ENCODE data around the gene DDAH1. TPM values are rescaled to one million over a fixed set of nuclear protein-coding genes. Genes with fewer than 3 reads are reported as not detected.

Gene DDAH1
- total RNA-seq, 1 donor from 2014 or later, result 10.8 TPM

GRCh38 chr1:85339656-85340399, 125.1 kb downstream of the DDAH1 start:
- no peaks in the 10 kb centered on the region for H3K36me3 Mint-ChIP-seq (ENCODE audit: low read depth, unreplicated experiment)
- H3K9me3 Mint-ChIP-seq (ENCODE audit: unreplicated experiment), result no peaks in the 10 kb centered on the region
- H3K27ac Mint-ChIP-seq (ENCODE audit: unreplicated experiment), result no peak overlapping the region
- no peak overlapping the region for H3K4me3 Mint-ChIP-seq (ENCODE audit: unreplicated experiment)
- TF ChIP-seq CTCF (IDR thresholded peaks at IDR 0.05; ENCODE audit: unreplicated experiment), result no peak
- H3K4me1 Mint-ChIP-seq (ENCODE audit: unreplicated experiment), result peaks cover 12% of the 10 kb centered on the region
- no peak for DNase-seq (ENCODE audit: low spot score)
- peaks cover 1% of the 10 kb centered on the region for H3K27me3 Mint-ChIP-seq (ENCODE audit: unreplicated experiment)

- TF ChIP-seq CTCF (IDR thresholded peaks at IDR 0.05; ENCODE audit: unreplicated experiment), result no peak
- no peak for DNase-seq (ENCODE audit: low spot score)
- H3K4me1 Mint-ChIP-seq (ENCODE audit: unreplicated experiment), result peaks cover 18% of the 10 kb centered on the region
- no peaks in the 10 kb centered on the region for H3K36me3 Mint-ChIP-seq (ENCODE audit: low read depth, unreplicated experiment)
- H3K27me3 Mint-ChIP-seq (ENCODE audit: unreplicated experiment), result peaks cover 1% of the 10 kb centered on the region
- H3K4me3 Mint-ChIP-seq (ENCODE audit: unreplicated experiment), result no peak overlapping the region
- H3K9me3 Mint-ChIP-seq (ENCODE audit: unreplicated experiment), result no peaks in the 10 kb centered on the region
- H3K27ac Mint-ChIP-seq (ENCODE audit: unreplicated experiment), result no peak overlapping the region
These were observed 125.9 kb downstream of the DDAH1 start for GRCh38 chr1:85339089-85339488.

GRCh38 chr1:85334962-85335361, 130.0 kb downstream of the DDAH1 start:
- Mint-ChIP-seq H3K4me3 (ENCODE audit: unreplicated experiment) (no peak overlapping the region), H3K9me3 (ENCODE audit: unreplicated experiment) (peaks cover 6% of the 10 kb centered on the region), H3K36me3 (ENCODE audit: low read depth, unreplicated experiment) (peaks cover 8% of the 10 kb centered on the region), H3K27me3 (ENCODE audit: unreplicated experiment) (peaks cover 6% of the 10 kb centered on the region), H3K4me1 (ENCODE audit: unreplicated experiment) (peaks cover 34% of the 10 kb centered on the region), H3K27ac (ENCODE audit: unreplicated experiment) (peak overlapping the region; percentile 34)
- TF ChIP-seq CTCF (IDR thresholded peaks at IDR 0.05; ENCODE audit: unreplicated experiment), result no peak
- DNase-seq (ENCODE audit: low spot score), result no peak

- peak overlapping the region; percentile 90 for H3K27ac Mint-ChIP-seq (ENCODE audit: unreplicated experiment)
- DNase-seq (ENCODE audit: low spot score), result no peak
- H3K9me3 Mint-ChIP-seq (ENCODE audit: unreplicated experiment), result peaks cover 6% of the 10 kb centered on the region
- peaks cover 10% of the 10 kb centered on the region for H3K27me3 Mint-ChIP-seq (ENCODE audit: unreplicated experiment)
- H3K4me1 Mint-ChIP-seq (ENCODE audit: unreplicated experiment), result peaks cover 49% of the 10 kb centered on the region
- H3K36me3 Mint-ChIP-seq (ENCODE audit: low read depth, unreplicated experiment), result peaks cover 8% of the 10 kb centered on the region
- no peak overlapping the region for H3K4me3 Mint-ChIP-seq (ENCODE audit: unreplicated experiment)
- no peak for TF ChIP-seq CTCF (IDR thresholded peaks at IDR 0.05; ENCODE audit: unreplicated experiment)
These were observed 131.8 kb downstream of the DDAH1 start for GRCh38 chr1:85333186-85333585.

- no peak overlapping the region for H3K4me3 Mint-ChIP-seq (ENCODE audit: unreplicated experiment)
- peaks cover 6% of the 10 kb centered on the region for H3K9me3 Mint-ChIP-seq (ENCODE audit: unreplicated experiment)
- peaks cover 10% of the 10 kb centered on the region for H3K27me3 Mint-ChIP-seq (ENCODE audit: unreplicated experiment)
- DNase-seq (ENCODE audit: low spot score), result no peak
- TF ChIP-seq CTCF (IDR thresholded peaks at IDR 0.05; ENCODE audit: unreplicated experiment), result no peak
- peaks cover 8% of the 10 kb centered on the region for H3K36me3 Mint-ChIP-seq (ENCODE audit: low read depth, unreplicated experiment)
- peaks cover 46% of the 10 kb centered on the region for H3K4me1 Mint-ChIP-seq (ENCODE audit: unreplicated experiment)
- no peak overlapping the region for H3K27ac Mint-ChIP-seq (ENCODE audit: unreplicated experiment)
These were observed 132.4 kb downstream of the DDAH1 start for GRCh38 chr1:85332575-85332974.
